OCI-LY1 (cell line): Measurements from ENCODE around the gene RAB3GAP2.
"Not testable (repeated sequence)": the region's sequence is repeated elsewhere in the genome, so short reads cannot be mapped to it uniquely, and the experiment has no call there.

ENCODE experiments used
- H2AFZ ChIP-seq: fragments of 200-600 bp; sonication (generic), shearing (Covaris generic); 2 replicates; pipeline ENCODE4 v1.6.0; 2014; ENCODE audit warnings: antibody characterized with exemption, mild to moderate bottlenecking, low read length
- H3F3A ChIP-seq: fragments of 200-600 bp; sonication (generic), shearing (Covaris generic); 2 replicates; pipeline ENCODE4 v1.6.0; 2014; ENCODE audit warnings: mild to moderate bottlenecking, antibody characterized with exemption, low read length, moderate library complexity; ENCODE audit not compliant: insufficient read depth
- H3K27ac ChIP-seq: fragments of 200-600 bp; sonication (generic); 2 replicates; pipeline ENCODE4 v1.5.1; 2014; ENCODE audit warnings: low read length, mixed run types, mild to moderate bottlenecking, low read depth; ENCODE audit not compliant: poor library complexity, severe bottlenecking
- H3K27me3 ChIP-seq: fragments of 200-600 bp; sonication (generic); 2 replicates; pipeline ENCODE4 v1.6.0; 2014; ENCODE audit warnings: antibody characterized with exemption, mild to moderate bottlenecking, low read length, moderate library complexity; ENCODE audit not compliant: insufficient read depth
- H3K36me3 ChIP-seq: fragments of 200-600 bp; sonication (generic); 2 replicates; pipeline ENCODE4 v1.6.1; 2014; ENCODE audit warnings: mild to moderate bottlenecking, antibody characterized with exemption, low read length, moderate library complexity, mixed read lengths; ENCODE audit not compliant: insufficient read depth
- H3K4me1 ChIP-seq: fragments of 200-600 bp; sonication (generic); 2 replicates; pipeline ENCODE4 v1.5.1; 2014; ENCODE audit warnings: mild to moderate bottlenecking, low read length, moderate library complexity; ENCODE audit not compliant: insufficient read depth, severe bottlenecking
- H3K4me2 ChIP-seq: fragments of 200-600 bp; sonication (generic), shearing (Covaris generic); 2 replicates; pipeline ENCODE4 v1.6.1; 2014; ENCODE audit warnings: low read length
- H3K4me3 ChIP-seq: fragments of 200-600 bp; sonication (generic); 2 replicates; pipeline ENCODE4 v1.5.1; 2014; ENCODE audit warnings: low read length, low read depth, mild to moderate bottlenecking, mixed read lengths; ENCODE audit not compliant: poor library complexity, severe bottlenecking
- H3K79me2 ChIP-seq: fragments of 200-600 bp; shearing (Covaris generic); 2 replicates; pipeline ENCODE4 v1.6.1; 2016; ENCODE audit warnings: mixed run types, low read length, mixed read lengths; ENCODE audit not compliant: insufficient read depth
- H3K9ac ChIP-seq: fragments of 200-600 bp; sonication (generic), shearing (Covaris generic); 2 replicates; pipeline ENCODE4 v1.6.1; 2014; ENCODE audit warnings: mild to moderate bottlenecking, low read length, mixed read lengths
- H3K9me2 ChIP-seq: fragments of 200-600 bp; sonication (generic), shearing (Covaris generic); 2 replicates; pipeline ENCODE4 v1.6.1; 2014; ENCODE audit warnings: low read depth, mild to moderate bottlenecking, low read length, mixed read lengths
- H3K9me3 ChIP-seq: fragments of 200-600 bp; shearing (Covaris generic); 2 replicates; pipeline ENCODE4 v1.6.1; 2014; ENCODE audit warnings: low read length, mixed read lengths
- H4K20me1 ChIP-seq: fragments of 200-600 bp; sonication (generic), shearing (Covaris generic); 2 replicates; pipeline ENCODE4 v1.6.0; 2016; ENCODE audit warnings: mild to moderate bottlenecking, low read length; ENCODE audit not compliant: insufficient read depth
- EZH2 ChIP-seq: fragments of 200-600 bp; sonication (generic), shearing (Covaris generic); IDR thresholded peaks from 2 replicates; pipeline ENCODE4 v1.8.0; 2017; ENCODE audit warnings: borderline replicate concordance, mixed run types, mild to moderate bottlenecking, antibody characterized with exemption, low read length, moderate library complexity, mixed read lengths
- TF ChIP-seq, protein P1 (sequence below): fragments of 200-600 bp; sonication (generic), shearing (Covaris generic); IDR thresholded peaks from 2 replicates; pipeline ENCODE4 v1.5.1; 2017; ENCODE audit warnings: mild to moderate bottlenecking, antibody characterized with exemption, low read length, moderate library complexity, mixed read lengths

The RAB3GAP2 gene

DNA sequence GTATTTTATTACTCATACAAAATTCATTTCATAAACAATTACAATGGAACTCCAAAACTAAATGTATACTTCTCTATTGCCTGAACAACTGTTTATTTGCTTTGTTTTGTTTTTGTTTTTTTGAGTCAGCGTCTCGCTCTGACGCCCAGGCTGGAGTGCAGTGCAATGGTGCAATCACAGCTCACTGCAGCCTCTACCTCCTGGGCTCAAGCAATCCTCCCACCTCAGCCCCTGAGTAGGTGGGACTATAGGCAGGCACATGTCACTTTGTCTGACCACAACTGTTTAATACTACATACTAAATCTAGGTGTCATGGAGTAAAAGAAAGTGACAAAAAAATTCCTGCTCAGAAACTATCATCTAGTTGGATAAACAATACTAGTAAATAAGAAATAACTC is 49.3 kb downstream of the RAB3GAP2 start:
- H2AFZ ChIP-seq = no peak overlapping the region
- peaks cover 12% of the 10 kb centered on the region; the same call in 1 of the 2 replicates for H3K79me2 ChIP-seq
- TF ChIP-seq, protein P1, sequence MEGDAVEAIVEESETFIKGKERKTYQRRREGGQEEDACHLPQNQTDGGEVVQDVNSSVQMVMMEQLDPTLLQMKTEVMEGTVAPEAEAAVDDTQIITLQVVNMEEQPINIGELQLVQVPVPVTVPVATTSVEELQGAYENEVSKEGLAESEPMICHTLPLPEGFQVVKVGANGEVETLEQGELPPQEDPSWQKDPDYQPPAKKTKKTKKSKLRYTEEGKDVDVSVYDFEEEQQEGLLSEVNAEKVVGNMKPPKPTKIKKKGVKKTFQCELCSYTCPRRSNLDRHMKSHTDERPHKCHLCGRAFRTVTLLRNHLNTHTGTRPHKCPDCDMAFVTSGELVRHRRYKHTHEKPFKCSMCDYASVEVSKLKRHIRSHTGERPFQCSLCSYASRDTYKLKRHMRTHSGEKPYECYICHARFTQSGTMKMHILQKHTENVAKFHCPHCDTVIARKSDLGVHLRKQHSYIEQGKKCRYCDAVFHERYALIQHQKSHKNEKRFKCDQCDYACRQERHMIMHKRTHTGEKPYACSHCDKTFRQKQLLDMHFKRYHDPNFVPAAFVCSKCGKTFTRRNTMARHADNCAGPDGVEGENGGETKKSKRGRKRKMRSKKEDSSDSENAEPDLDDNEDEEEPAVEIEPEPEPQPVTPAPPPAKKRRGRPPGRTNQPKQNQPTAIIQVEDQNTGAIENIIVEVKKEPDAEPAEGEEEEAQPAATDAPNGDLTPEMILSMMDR = no peak
- no peak for TF ChIP-seq EZH2
- H3K4me3 ChIP-seq = no peak overlapping the region
- peaks cover 26% of the 10 kb centered on the region for H3K36me3 ChIP-seq
- H3K9ac ChIP-seq = no peak overlapping the region
- no peaks in the 10 kb centered on the region for H4K20me1 ChIP-seq
- no peaks in the 10 kb centered on the region for H3K9me2 ChIP-seq
- H3K9me3 ChIP-seq = no peaks in the 10 kb centered on the region
- peak overlapping the region; percentile 7; the same call in 1 of the 2 replicates for H3K4me2 ChIP-seq
- H3F3A ChIP-seq = no peaks in the 10 kb centered on the region
- H3K27ac ChIP-seq = peak overlapping the region; percentile 86
- H3K27me3 ChIP-seq = no peaks in the 10 kb centered on the region
- H3K4me1 ChIP-seq = peaks cover 67% of the 10 kb centered on the region

DNA sequence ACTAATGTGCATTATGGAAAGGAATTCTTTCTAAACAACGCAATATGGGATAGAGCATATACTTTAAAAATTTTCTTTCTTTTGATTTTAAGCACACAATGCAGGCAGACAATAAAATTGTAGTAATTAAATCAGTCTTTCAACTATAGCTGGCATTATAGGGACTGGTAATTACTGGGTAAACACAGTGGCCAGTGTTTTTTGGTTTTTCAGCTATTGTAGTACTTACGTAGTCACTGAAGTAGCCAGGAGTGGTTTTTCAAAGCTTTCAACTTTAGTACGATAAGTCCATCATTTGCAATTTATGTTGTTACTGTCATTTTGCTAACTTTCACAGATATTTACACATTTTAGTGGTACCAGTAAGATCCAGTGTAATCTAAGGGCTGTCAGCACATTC is 50.6 kb downstream of the RAB3GAP2 start:
- H3K9ac ChIP-seq = peak overlapping the region; percentile 19; the same call in 1 of the 2 replicates
- no peak overlapping the region; the same call in 1 of the 2 replicates for H3K4me2 ChIP-seq
- peaks cover 19% of the 10 kb centered on the region for H3K36me3 ChIP-seq
- no peaks in the 10 kb centered on the region for H4K20me1 ChIP-seq
- no peak overlapping the region for H2AFZ ChIP-seq
- no peaks in the 10 kb centered on the region for H3F3A ChIP-seq
- H3K9me3 ChIP-seq = no peaks in the 10 kb centered on the region
- H3K9me2 ChIP-seq = no peaks in the 10 kb centered on the region
- H3K79me2 ChIP-seq = peaks cover 25% of the 10 kb centered on the region
- TF ChIP-seq, protein P1 = no peak
- TF ChIP-seq EZH2 = no peak
- H3K4me3 ChIP-seq = no peak overlapping the region
- H3K27ac ChIP-seq = peak overlapping the region; percentile 86
- H3K4me1 ChIP-seq = peaks cover 55% of the 10 kb centered on the region
- H3K27me3 ChIP-seq = no peaks in the 10 kb centered on the region

DNA sequence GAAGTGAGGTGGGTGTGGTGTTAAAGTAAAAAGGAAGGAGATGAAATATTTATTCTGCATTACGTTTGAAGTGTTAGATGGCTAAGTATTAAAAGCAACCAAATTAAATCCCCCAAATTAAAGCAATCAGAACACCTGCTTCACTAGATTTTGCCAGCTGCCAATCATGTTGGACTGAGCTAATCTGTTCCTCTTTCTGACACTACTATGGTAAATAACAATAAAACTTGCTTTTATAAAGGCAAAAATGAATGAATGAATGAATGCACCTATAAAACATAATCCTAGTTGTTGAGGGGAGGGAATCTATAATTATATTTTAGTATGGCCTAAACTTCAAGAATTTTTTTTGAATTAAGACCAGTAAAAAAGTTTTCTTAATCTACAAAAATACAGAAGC is 51.0 kb downstream of the RAB3GAP2 start:
- peaks cover 51% of the 10 kb centered on the region for H3K4me1 ChIP-seq
- H3K79me2 ChIP-seq = peaks cover 28% of the 10 kb centered on the region
- no peak overlapping the region for H2AFZ ChIP-seq
- no peaks in the 10 kb centered on the region for H3F3A ChIP-seq
- no peak overlapping the region for H3K4me3 ChIP-seq
- no peaks in the 10 kb centered on the region for H3K9me3 ChIP-seq
- H3K9me2 ChIP-seq = no peaks in the 10 kb centered on the region
- H4K20me1 ChIP-seq = no peaks in the 10 kb centered on the region
- no peaks in the 10 kb centered on the region for H3K27me3 ChIP-seq
- peak overlapping the region; percentile 86 for H3K27ac ChIP-seq
- no peak overlapping the region for H3K9ac ChIP-seq
- H3K4me2 ChIP-seq = no peak overlapping the region
- TF ChIP-seq EZH2 = no peak
- TF ChIP-seq, protein P1 = no peak
- peaks cover 19% of the 10 kb centered on the region for H3K36me3 ChIP-seq

DNA sequence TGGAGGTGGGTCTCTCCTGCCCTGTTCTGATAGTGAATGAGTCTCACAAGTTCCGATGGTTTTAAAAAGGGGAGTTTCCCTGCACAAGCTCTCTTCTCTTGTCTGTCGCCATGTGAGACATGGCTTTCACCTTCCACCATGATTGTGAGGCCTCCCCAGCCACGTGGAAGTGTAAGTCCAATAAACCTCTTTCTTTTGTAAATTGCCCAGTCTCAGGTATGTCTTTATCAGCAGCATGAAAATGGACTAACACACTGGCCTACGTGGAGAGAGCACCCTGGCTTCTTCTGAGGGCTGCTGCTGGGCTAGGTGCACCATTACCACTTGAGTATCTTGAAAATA is 51.6 kb downstream of the RAB3GAP2 start:
- Histone ChIP-seq H3K79me2 (peaks cover 34% of the 10 kb centered on the region), H3K27ac (peak overlapping the region; percentile 86), H3K36me3 (peaks cover 19% of the 10 kb centered on the region), H3K4me2 (peak overlapping the region; percentile 42; the same call in 1 of the 2 replicates), H3K4me1 (peaks cover 51% of the 10 kb centered on the region)
- H3K9me2 ChIP-seq, H2AFZ ChIP-seq, H3F3A ChIP-seq, H3K9me3 ChIP-seq, H3K4me3 ChIP-seq, H4K20me1 ChIP-seq, H3K9ac ChIP-seq, H3K27me3 ChIP-seq: not testable (repeated sequence)
